C4-2B (cell line): Measurements from ENCODE around the gene DET1.

Experiments
- ZFX ChIP-seq: fragments of 450-650 bp; IDR thresholded peaks from 2 replicates; pipeline ENCODE4 v1.6.1; 2017
- TF ChIP-seq, protein P1 (sequence below): fragments of 450-650 bp; conservative IDR thresholded peaks from 2 replicates; pipeline ENCODE4 v1.5.1; 2017; ENCODE audit warnings: mild to moderate bottlenecking

DNA sequence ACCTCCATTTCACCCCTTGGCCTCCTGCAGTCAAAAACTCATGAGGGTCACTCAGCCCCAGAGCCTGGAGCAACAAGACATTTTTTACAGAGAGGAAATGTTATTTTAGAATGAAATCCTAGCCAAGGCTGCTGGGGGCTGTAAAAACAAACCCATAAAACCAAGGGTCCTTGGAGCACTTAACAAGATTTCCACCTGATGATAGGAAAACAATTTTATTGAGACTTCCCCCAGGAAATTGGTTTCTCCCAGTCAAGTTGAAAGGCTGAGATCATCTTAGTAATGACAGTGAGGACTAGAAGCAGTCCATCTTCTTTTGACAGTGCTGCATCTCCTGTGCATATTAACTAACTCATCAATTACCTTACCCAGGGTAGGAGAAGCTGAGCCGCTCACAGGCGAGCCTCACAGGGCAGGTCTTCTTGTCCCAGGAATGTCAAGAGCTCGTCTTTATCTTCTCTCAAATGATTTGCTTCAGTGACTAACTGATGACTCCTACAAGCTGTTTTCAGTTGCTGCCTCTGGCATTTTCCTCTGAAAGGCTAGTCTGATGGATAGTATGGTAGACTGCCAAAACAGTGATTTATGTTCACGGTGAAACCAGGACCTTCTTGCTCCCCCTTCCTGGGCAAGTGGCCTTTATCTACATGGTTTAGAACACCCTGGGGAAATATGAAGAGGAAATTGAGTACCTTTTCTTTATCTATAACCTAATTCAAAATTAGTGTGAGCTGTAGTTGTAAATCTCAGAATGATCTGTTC is 40.1 kb upstream of the DET1 start:
- TF ChIP-seq, protein P1, sequence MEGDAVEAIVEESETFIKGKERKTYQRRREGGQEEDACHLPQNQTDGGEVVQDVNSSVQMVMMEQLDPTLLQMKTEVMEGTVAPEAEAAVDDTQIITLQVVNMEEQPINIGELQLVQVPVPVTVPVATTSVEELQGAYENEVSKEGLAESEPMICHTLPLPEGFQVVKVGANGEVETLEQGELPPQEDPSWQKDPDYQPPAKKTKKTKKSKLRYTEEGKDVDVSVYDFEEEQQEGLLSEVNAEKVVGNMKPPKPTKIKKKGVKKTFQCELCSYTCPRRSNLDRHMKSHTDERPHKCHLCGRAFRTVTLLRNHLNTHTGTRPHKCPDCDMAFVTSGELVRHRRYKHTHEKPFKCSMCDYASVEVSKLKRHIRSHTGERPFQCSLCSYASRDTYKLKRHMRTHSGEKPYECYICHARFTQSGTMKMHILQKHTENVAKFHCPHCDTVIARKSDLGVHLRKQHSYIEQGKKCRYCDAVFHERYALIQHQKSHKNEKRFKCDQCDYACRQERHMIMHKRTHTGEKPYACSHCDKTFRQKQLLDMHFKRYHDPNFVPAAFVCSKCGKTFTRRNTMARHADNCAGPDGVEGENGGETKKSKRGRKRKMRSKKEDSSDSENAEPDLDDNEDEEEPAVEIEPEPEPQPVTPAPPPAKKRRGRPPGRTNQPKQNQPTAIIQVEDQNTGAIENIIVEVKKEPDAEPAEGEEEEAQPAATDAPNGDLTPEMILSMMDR, result no peak
- no peak for TF ChIP-seq ZFX
